Right lobe of liver (tissue), 4 donors: Measurements from ENCODE around the gene IKBKG.
"Not testable (repeated sequence)": the region's sequence is repeated elsewhere in the genome, so short reads cannot be mapped to it uniquely, and the experiment has no call there.

Experiments
- POLR2A ChIP-seq: fragments of 450-650 bp; IDR thresholded peaks from one replicate; pipeline ENCODE4 v1.6.1; 2017; ENCODE audit warnings: antibody characterized with exemption, mild to moderate bottlenecking
- TF ChIP-seq, protein P1 (sequence below), 4 donors: fragments of 200-600 bp in 3 of 4; fragments of 450-650 bp in 1 of 4; IDR thresholded peaks; one replicate each; pipeline versions ENCODE4 v1.5.1 to v1.8.0; 2016 to 2022; ENCODE audit warnings: antibody characterized with exemption in 4 of 4, mild to moderate bottlenecking in 2 of 4
- donor health status: DM: no; HTN: no; CAD: no.
- donor health status: DM: no; HTN: no; CAD: no.
- donor health status: DM: no; HTN: yes; CAD: no.

DNA sequence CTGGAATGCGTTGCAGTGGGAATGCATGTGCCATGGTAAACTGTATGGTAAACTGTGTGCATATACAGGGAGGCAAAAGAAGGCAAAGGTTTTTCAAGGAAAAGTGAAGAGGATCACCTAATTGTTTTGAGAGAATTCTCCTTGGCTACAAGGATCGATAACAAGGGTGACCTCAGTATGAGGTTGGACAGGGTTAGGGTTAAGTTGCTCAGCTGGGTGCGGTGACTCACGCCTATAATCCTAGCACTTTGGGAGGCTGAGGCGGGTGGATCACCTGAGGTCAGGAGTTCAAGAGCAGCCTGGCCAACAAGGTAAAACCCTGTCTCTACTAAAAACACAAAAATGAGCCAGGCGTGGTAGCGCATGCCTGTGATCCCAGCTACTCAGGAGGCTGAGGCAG lies 46.0 kb upstream of the IKBKG start:
- TF ChIP-seq, protein P1, sequence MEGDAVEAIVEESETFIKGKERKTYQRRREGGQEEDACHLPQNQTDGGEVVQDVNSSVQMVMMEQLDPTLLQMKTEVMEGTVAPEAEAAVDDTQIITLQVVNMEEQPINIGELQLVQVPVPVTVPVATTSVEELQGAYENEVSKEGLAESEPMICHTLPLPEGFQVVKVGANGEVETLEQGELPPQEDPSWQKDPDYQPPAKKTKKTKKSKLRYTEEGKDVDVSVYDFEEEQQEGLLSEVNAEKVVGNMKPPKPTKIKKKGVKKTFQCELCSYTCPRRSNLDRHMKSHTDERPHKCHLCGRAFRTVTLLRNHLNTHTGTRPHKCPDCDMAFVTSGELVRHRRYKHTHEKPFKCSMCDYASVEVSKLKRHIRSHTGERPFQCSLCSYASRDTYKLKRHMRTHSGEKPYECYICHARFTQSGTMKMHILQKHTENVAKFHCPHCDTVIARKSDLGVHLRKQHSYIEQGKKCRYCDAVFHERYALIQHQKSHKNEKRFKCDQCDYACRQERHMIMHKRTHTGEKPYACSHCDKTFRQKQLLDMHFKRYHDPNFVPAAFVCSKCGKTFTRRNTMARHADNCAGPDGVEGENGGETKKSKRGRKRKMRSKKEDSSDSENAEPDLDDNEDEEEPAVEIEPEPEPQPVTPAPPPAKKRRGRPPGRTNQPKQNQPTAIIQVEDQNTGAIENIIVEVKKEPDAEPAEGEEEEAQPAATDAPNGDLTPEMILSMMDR (IDR thresholded peaks at IDR 0.05) = not testable (repeated sequence)
- not testable (repeated sequence) for TF ChIP-seq POLR2A
